ENCODE measurements around the gene DCLK2.
A peak's percentile ranks its signal among the peaks of the same experiment; 100 is the strongest.

The DCLK2 gene

GRCh38 chr4:150259861-150260567, 181.8 kb downstream of the DCLK2 start:
- no peak for DNase-seq
- TF ChIP-seq GATA1 (IDR thresholded peaks at IDR 0.05; ENCODE audit: low read depth, low read length), result no peak
- no peak for TF ChIP-seq POLR2A (IDR thresholded peaks at IDR 0.05; ENCODE audit: low read length)

GRCh38 chr4:150261571-150261970, 183.3 kb downstream of the DCLK2 start:
- TF ChIP-seq POLR2A (IDR thresholded peaks at IDR 0.05; ENCODE audit: low read length) (no peak), GATA1 (IDR thresholded peaks at IDR 0.05; ENCODE audit: low read depth, low read length) (no peak)

GRCh38 chr4:150262611-150263010, 184.4 kb downstream of the DCLK2 start:
- DNase-seq, result no peak
- no peak for TF ChIP-seq POLR2A (IDR thresholded peaks at IDR 0.05; ENCODE audit: low read length)
- TF ChIP-seq GATA1 (IDR thresholded peaks at IDR 0.05; ENCODE audit: low read depth, low read length), result no peak

More at GRCh38 chr4:150261571-150261970, 183.3 kb downstream of the DCLK2 start:
- no peak for DNase-seq

GRCh38 chr4:150264595-150265161, 186.4 kb downstream of the DCLK2 start:
- no peak for DNase-seq
- no peak for TF ChIP-seq POLR2A (IDR thresholded peaks at IDR 0.05; ENCODE audit: low read length)
- no peak for TF ChIP-seq GATA1 (IDR thresholded peaks at IDR 0.05; ENCODE audit: low read depth, low read length)

- TF ChIP-seq POLR2A (IDR thresholded peaks at IDR 0.05; ENCODE audit: low read length) (no peak), GATA1 (IDR thresholded peaks at IDR 0.05; ENCODE audit: low read depth, low read length) (no peak)
Measured at GRCh38 chr4:150265806-150266205, 187.6 kb downstream of the DCLK2 start.

GRCh38 chr4:150268444-150268843, 190.2 kb downstream of the DCLK2 start:
- TF ChIP-seq POLR2A (IDR thresholded peaks at IDR 0.05; ENCODE audit: low read length) (no peak), GATA1 (IDR thresholded peaks at IDR 0.05; ENCODE audit: low read depth, low read length) (no peak)
- DNase-seq, result no peak

More at GRCh38 chr4:150265806-150266205, 187.6 kb downstream of the DCLK2 start:
- no peak for DNase-seq

- DNase-seq, result no peak
- TF ChIP-seq POLR2A (IDR thresholded peaks at IDR 0.05; ENCODE audit: low read length) (no peak), GATA1 (IDR thresholded peaks at IDR 0.05; ENCODE audit: low read depth, low read length) (no peak)
Measured at GRCh38 chr4:150278206-150278605, 200.0 kb downstream of the DCLK2 start.

GRCh38 chr4:150280081-150280895, 202.0 kb downstream of the DCLK2 start:
- no peak for DNase-seq
- TF ChIP-seq POLR2A (IDR thresholded peaks at IDR 0.05; ENCODE audit: low read length) (no peak), GATA1 (IDR thresholded peaks at IDR 0.05; ENCODE audit: low read depth, low read length) (no peak)

GRCh38 chr4:150280975-150281374, 202.7 kb downstream of the DCLK2 start:
- no peak for TF ChIP-seq GATA1 (IDR thresholded peaks at IDR 0.05; ENCODE audit: low read depth, low read length)
- no peak for TF ChIP-seq POLR2A (IDR thresholded peaks at IDR 0.05; ENCODE audit: low read length)
- DNase-seq, result no peak

- TF ChIP-seq GATA1 (IDR thresholded peaks at IDR 0.05; ENCODE audit: low read depth, low read length) (no peak), POLR2A (IDR thresholded peaks at IDR 0.05; ENCODE audit: low read length) (no peak)
- peak; percentile 30 to 45 for DNase-seq
Measured at GRCh38 chr4:150283689-150284088, 205.4 kb downstream of the DCLK2 start.

- TF ChIP-seq GATA1 (IDR thresholded peaks at IDR 0.05; ENCODE audit: low read depth, low read length) (no peak), POLR2A (IDR thresholded peaks at IDR 0.05; ENCODE audit: low read length) (no peak)
- DNase-seq, result no peak
Measured at GRCh38 chr4:150286656-150287055, 208.4 kb downstream of the DCLK2 start.

- TF ChIP-seq GATA1 (IDR thresholded peaks at IDR 0.05; ENCODE audit: low read depth, low read length) (no peak), POLR2A (IDR thresholded peaks at IDR 0.05; ENCODE audit: low read length) (no peak)
Measured at GRCh38 chr4:150289198-150289597, 211.0 kb downstream of the DCLK2 start.

GRCh38 chr4:150289881-150290280, 211.6 kb downstream of the DCLK2 start:
- no peak for TF ChIP-seq GATA1 (IDR thresholded peaks at IDR 0.05; ENCODE audit: low read depth, low read length)
- no peak for TF ChIP-seq POLR2A (IDR thresholded peaks at IDR 0.05; ENCODE audit: low read length)
- no peak for DNase-seq

More at GRCh38 chr4:150289198-150289597, 211.0 kb downstream of the DCLK2 start:
- no peak for DNase-seq

- peak; percentile 60 to 76 for DNase-seq
Measured at GRCh38 chr4:150297861-150298474, 219.7 kb downstream of the DCLK2 start.

More at GRCh38 chr4:150297861-150298474, 219.7 kb downstream of the DCLK2 start:
- no peak for TF ChIP-seq GATA1 (IDR thresholded peaks at IDR 0.05; ENCODE audit: low read depth, low read length)
- TF ChIP-seq POLR2A (IDR thresholded peaks at IDR 0.05; ENCODE audit: low read length), result no peak

All from erythroblast (primary cell).